Endothelial cell of umbilical vein (primary cell): Measurements from ENCODE around the gene LGALS3BP. TPM values are rescaled to one million over a fixed set of nuclear protein-coding genes. Genes with fewer than 3 reads are reported as not detected.

Experiments
- BruUV-seq: library from RNA; stranded (reverse); fragments of 400-500 nt; replicated peaks from 2 replicates; lab custom pipeline; 2021; lab: Mats Ljungman, UMichigan
- CTCF ChIA-PET: fragments of 300-600, 350-600 bp; sonication (Branson Sonifier 250); formaldehyde crosslinking; loops from one replicate; lab custom pipeline; 2021; ENCODE audit warnings: antibody characterized with exemption, inconsistent platforms; lab: Charles Lee
- POLR2A ChIA-PET: fragments of 300-600, 350-600 bp; sonication (Branson Sonifier 250); formaldehyde crosslinking; loops from one replicate; lab custom pipeline; 2021; ENCODE audit warnings: antibody characterized with exemption, inconsistent platforms; lab: Charles Lee
- DNase-seq: peaks from one replicate; pipeline ENCODE4 v3.0.0-alpha.2; 2011; ENCODE audit warnings: low read depth, low spot score
- FAIRE-seq: peaks from 2 replicates; lab custom pipeline; 2011; peaks lifted over from hg19 to GRCh38; lab: Jason Lieb, UNC
- H2AFZ ChIP-seq: 2 replicates; pipeline ENCODE4 v1.6.0; 2012; ENCODE audit warnings: low read depth, low read length, control low read depth, inconsistent platforms
- H3K27ac ChIP-seq: 2 replicates; pipeline ENCODE4 v1.5.1; 2011; ENCODE audit warnings: low read depth, mild to moderate bottlenecking, control low read depth, low read length, moderate library complexity; ENCODE audit not compliant: insufficient read depth
- H3K27me3 ChIP-seq, 2 experiments: 2 replicates each; pipeline versions ENCODE4 v1.6.0 to v1.6.1; 2011; ENCODE audit warnings: low read length in 2 of 2, mixed read lengths in 1 of 2; ENCODE audit not compliant: control insufficient read depth in 2 of 2, insufficient read depth in 2 of 2
- H3K36me3 ChIP-seq, 2 experiments: 2 replicates in 1 of 2; 3 replicates in 1 of 2; pipeline ENCODE4 v1.5.1; 2011; ENCODE audit warnings: low read length in 2 of 2, mild to moderate bottlenecking in 1 of 2, moderate library complexity in 1 of 2; ENCODE audit not compliant: control insufficient read depth in 2 of 2, insufficient read depth in 2 of 2; ENCODE audit errors: extremely low read depth in 1 of 2
- H3K4me1 ChIP-seq: 3 replicates; pipeline ENCODE4 v1.5.1; 2011; ENCODE audit warnings: mild to moderate bottlenecking, low read length; ENCODE audit not compliant: control insufficient read depth, insufficient read depth; ENCODE audit errors: extremely low read depth
- H3K4me2 ChIP-seq: 2 replicates; pipeline ENCODE4 v1.6.1; 2011; ENCODE audit warnings: low read length, control low read depth, mixed read lengths; ENCODE audit not compliant: insufficient read depth
- H3K4me3 ChIP-seq, 3 experiments: fragments of 200-600 bp in 1 of 3; sonication (generic), shearing (Covaris generic) in 1 of 3; replicated peaks in 1 of 3; 2 replicates each; pipeline ENCODE4 v1.5.1; 2011 to 2016; ENCODE audit warnings: control low read depth in 3 of 3, low read length in 3 of 3, mild to moderate bottlenecking in 2 of 3, inconsistent platforms in 1 of 3, low read depth in 1 of 3, moderate library complexity in 1 of 3; ENCODE audit not compliant: insufficient read depth in 1 of 3
- H3K79me2 ChIP-seq: 2 replicates; pipeline ENCODE4 v1.6.0; 2012; ENCODE audit warnings: low read length, inconsistent platforms; ENCODE audit not compliant: control insufficient read depth, insufficient read depth
- H3K9ac ChIP-seq: replicated peaks from 2 replicates; pipeline ENCODE3; 2011; ENCODE audit warnings: low read length, control low read depth; ENCODE audit not compliant: insufficient read depth; ENCODE audit errors: extremely low read depth
- H3K9me1 ChIP-seq: replicated peaks from 3 replicates; pipeline ENCODE4 v1.6.0; 2011; ENCODE audit warnings: mild to moderate bottlenecking, low read length; ENCODE audit not compliant: control insufficient read depth, insufficient read depth; ENCODE audit errors: extremely low read depth
- H3K9me3 ChIP-seq: replicated peaks from 2 replicates; pipeline ENCODE4 v1.5.1; 2012; ENCODE audit warnings: low read length, inconsistent platforms; ENCODE audit not compliant: control insufficient read depth, insufficient read depth
- H4K20me1 ChIP-seq: replicated peaks from 2 replicates; pipeline ENCODE3; 2011; ENCODE audit warnings: mild to moderate bottlenecking, low read length; ENCODE audit not compliant: control insufficient read depth, insufficient read depth; ENCODE audit errors: extremely low read depth
- CTCF ChIP-seq, 2 donors: IDR thresholded peaks; 1 replicate in 1 of 2; 2 replicates in 1 of 2; pipeline ENCODE4 v1.5.1; 2011; ENCODE audit warnings: low read length in 2 of 2, mild to moderate bottlenecking in 2 of 2, moderate library complexity in 2 of 2, control low read depth in 1 of 2, inconsistent platforms in 1 of 2, low read depth in 1 of 2; ENCODE audit not compliant: insufficient read depth in 1 of 2; ENCODE audit errors: extremely low read depth in 1 of 2
- EZH2 ChIP-seq: IDR thresholded peaks from 2 replicates; pipeline ENCODE4 v1.6.1; 2012; ENCODE audit warnings: borderline replicate concordance, low read depth, mild to moderate bottlenecking, moderate library complexity, low read length, inconsistent platforms; ENCODE audit not compliant: severe bottlenecking
- FOS ChIP-seq: IDR thresholded peaks from 2 replicates; pipeline ENCODE4 v1.6.1; 2011; ENCODE audit warnings: mild to moderate bottlenecking, low read length, moderate library complexity, borderline replicate concordance; ENCODE audit not compliant: insufficient read depth
- GATA2 ChIP-seq: IDR thresholded peaks from 2 replicates; pipeline ENCODE4 v1.7.0; 2011; ENCODE audit warnings: low read depth, mild to moderate bottlenecking, moderate library complexity, mixed read lengths, low read length; ENCODE audit not compliant: insufficient read length, insufficient read depth
- JUN ChIP-seq: IDR thresholded peaks from 2 replicates; pipeline ENCODE4 v1.6.1; 2011; ENCODE audit warnings: borderline replicate concordance, low read depth; ENCODE audit not compliant: insufficient read length, insufficient read depth
- MAX ChIP-seq: IDR thresholded peaks from 2 replicates; pipeline ENCODE4 v1.6.1; 2011; ENCODE audit not compliant: insufficient read depth, insufficient read length
- MYC ChIP-seq: IDR thresholded peaks from one replicate; pipeline ENCODE4 v1.6.1; 2011; ENCODE audit warnings: mild to moderate bottlenecking, low read depth, low read length
- POLR2A ChIP-seq: IDR thresholded peaks from 2 replicates; pipeline ENCODE4 v1.6.1; 2012; ENCODE audit warnings: low read depth, mild to moderate bottlenecking, control low read depth, low read length
- POLR2AphosphoS5 ChIP-seq: IDR thresholded peaks from 2 replicates; pipeline ENCODE4 v1.6.1; 2012; ENCODE audit warnings: low read depth, mild to moderate bottlenecking, control low read depth, low read length, moderate library complexity; ENCODE audit not compliant: insufficient read depth
- dilution Hi-C: fragments of 300-500 bp; cut with MboI; formaldehyde crosslinking; loops from one replicate; pipeline ENCODE4 v1.15.0; 2019; ENCODE audit warnings: low sequenced_read_pairs; ENCODE audit not compliant: extremely low pct_ligation_motif_present
- intact Hi-C: fragments of 100-400 bp; cut with micrococcal nuclease; formaldehyde crosslinking; loops from one replicate; pipeline ENCODE4 v1.10.0; 2022
- polyA plus RNA-seq, 4 experiments: library from polyadenylated mRNA; depleted of rRNA in 3 of 4; stranded (reverse) in 3 of 4; unstranded in 1 of 4; fragments of >200 nt; gene quantifications; 2 replicates each; pipeline versions ENCODE4 v1.2.1 to v1.2.3, GENCODE V29; 2011 to 2012; ENCODE audit warnings: missing spikeins in 1 of 4
- total RNA-seq: library from RNA; stranded (reverse); gene quantifications from 2 replicates; pipeline ENCODE4 v1.2.3, GENCODE V29; 2021

Gene LGALS3BP
- total and polyA plus RNA-seq, 2 donors (not counting 3 experiments of a cell fraction or from before 2014, with no cell fraction given) = 0.77 to 1.3 TPM

GRCh38 chr17:79012563-79013134, 32.9 kb upstream of the LGALS3BP start:
- Histone ChIP-seq H3K27me3 (no peaks in the 10 kb centered on the region), H3K4me1 (peaks cover 35% of the 10 kb centered on the region), H3K9me3 (no peaks in the 10 kb centered on the region), H3K4me3 (no peak overlapping the region), H3K4me2 (no peak overlapping the region), H3K27ac (peak overlapping the region; percentile 62), H2AFZ (no peak overlapping the region), H4K20me1 (no peaks in the 10 kb centered on the region), H3K79me2 (peaks cover 18% of the 10 kb centered on the region), H3K9ac (no peak overlapping the region), H3K9me1 (no peaks in the 10 kb centered on the region), H3K36me3 (peaks cover 0 to 2% of the 10 kb centered on the region in 2 experiments)
- intact Hi-C loops (no loop called here), dilution Hi-C loops (no loop called here)
- TF ChIP-seq EZH2 = no peak
- no peak for TF ChIP-seq MAX
- TF ChIP-seq POLR2AphosphoS5 = no peak
- no peak for TF ChIP-seq JUN
- TF ChIP-seq GATA2 = no peak
- no peak for TF ChIP-seq CTCF (IDR thresholded peaks at IDR 0.05; ENCODE audit: extremely low read depth in 1 of 2, insufficient read depth in 1 of 2, low read depth in 1 of 2, low read length in 2 of 2)
- no peak for TF ChIP-seq POLR2A
- no peak for TF ChIP-seq MYC
- TF ChIP-seq FOS = no peak
- BruUV-seq = no TSS peak
- DNase-seq (no peak), FAIRE-seq (no peak)
- ChIA-PET POLR2A (no interaction called here), CTCF (no interaction called here)
